GM23248 (cell line): ENCODE measurements around the gene SH3RF2. TPM values are rescaled to one million over a fixed set of nuclear protein-coding genes. Genes with fewer than 3 reads are reported as not detected.

Experiments used
- DNase-seq: peaks from one replicate; pipeline ENCODE4 v3.0.0-alpha.2; 2015
- H2AFZ ChIP-seq: fragments of 200-600 bp; sonication (generic); 2 replicates; pipeline ENCODE4 v1.6.1; 2016; ENCODE audit warnings: antibody characterized with exemption
- H3F3A ChIP-seq: fragments of 200-600 bp; sonication (generic); 2 replicates; pipeline ENCODE4 v1.6.1; 2016; ENCODE audit warnings: mild to moderate bottlenecking, antibody characterized with exemption, mixed run types; ENCODE audit not compliant: insufficient read depth
- H3K27ac ChIP-seq: fragments of 200-600 bp; sonication (generic); 2 replicates; pipeline ENCODE4 v1.5.1; 2016; ENCODE audit warnings: mild to moderate bottlenecking
- H3K27me3 ChIP-seq: fragments of 200-600 bp; sonication (generic); replicated peaks from 2 replicates; pipeline ENCODE4 v1.6.1; 2016; ENCODE audit warnings: mild to moderate bottlenecking; ENCODE audit not compliant: insufficient read depth
- H3K36me3 ChIP-seq: fragments of 200-600 bp; sonication (generic); 2 replicates; pipeline ENCODE4 v1.6.1; 2016; ENCODE audit warnings: low read depth, mild to moderate bottlenecking
- H3K4me1 ChIP-seq: fragments of 200-600 bp; sonication (generic); 2 replicates; pipeline ENCODE4 v1.6.1; 2016; ENCODE audit warnings: mild to moderate bottlenecking; ENCODE audit not compliant: insufficient read depth
- H3K4me2 ChIP-seq: fragments of 200-600 bp; sonication (generic); one replicate; pipeline ENCODE4 v1.6.1; 2016; ENCODE audit warnings: mild to moderate bottlenecking; ENCODE audit not compliant: unreplicated experiment
- H3K4me3 ChIP-seq: fragments of 200-600 bp; sonication (generic); 2 replicates; pipeline ENCODE4 v1.5.1; 2016; ENCODE audit warnings: mild to moderate bottlenecking
- H3K79me2 ChIP-seq: fragments of 200-600 bp; sonication (generic); 2 replicates; pipeline ENCODE4 v1.6.1; 2016; ENCODE audit warnings: mild to moderate bottlenecking; ENCODE audit not compliant: insufficient read depth
- H3K9ac ChIP-seq: fragments of 200-600 bp; sonication (generic); 2 replicates; pipeline ENCODE4 v1.6.1; 2016; ENCODE audit warnings: mild to moderate bottlenecking
- H3K9me2 ChIP-seq: fragments of 200-600 bp; sonication (generic); 2 replicates; pipeline ENCODE4 v1.6.1; 2016; ENCODE audit warnings: mixed run types, mild to moderate bottlenecking, moderate library complexity; ENCODE audit not compliant: insufficient read depth
- H3K9me3 ChIP-seq: fragments of 200-600 bp; sonication (generic); one replicate; pipeline ENCODE4 v1.6.1; 2017; ENCODE audit warnings: low read depth
- H4K20me1 ChIP-seq: fragments of 200-600 bp; sonication (generic); 2 replicates; pipeline ENCODE4 v1.6.0; 2016; ENCODE audit not compliant: insufficient read depth
- EZH2 ChIP-seq: fragments of 200-600 bp; sonication (generic); IDR thresholded peaks from 2 replicates; pipeline ENCODE4 v1.6.1; 2018; ENCODE audit warnings: antibody characterized with exemption, mild to moderate bottlenecking; ENCODE audit not compliant: insufficient read depth, poor library complexity, severe bottlenecking
- EZH2phosphoT487 ChIP-seq: fragments of 200-600 bp; sonication (generic); IDR thresholded peaks from 2 replicates; pipeline ENCODE4 v1.6.1; 2018; ENCODE audit warnings: antibody characterized with exemption, moderate library complexity, mild to moderate bottlenecking, low read depth; ENCODE audit not compliant: insufficient read depth
- WGBS, 2 experiments: methylation state at CpG; one replicate each; pipeline ENCODE4 v1.1.6; 2015 to 2017; ENCODE audit warnings: low lambda C conversion rate in 2 of 2, low coverage in 1 of 2; ENCODE audit errors: missing lambda C conversion rate in 2 of 2; 5-methylcytosine and 5-hydroxymethylcytosine counted together
- in situ Hi-C: fragments of 300-500 bp; cut with MboI; formaldehyde crosslinking; loops from 2 replicates; pipeline ENCODE4 v1.15.0; 2020
- polyA plus RNA-seq: library from polyadenylated mRNA; unstranded; fragments of >200 nt; fragmentation: Nextera tagmentation; extraction: Ambion mirVana; gene quantifications from 2 replicates; pipeline ENCODE4 v1.2.1, GENCODE V29; 2016
- total RNA-seq: library from RNA; depleted of rRNA; stranded (reverse); fragments of >200 nt; shearing (Covaris generic); gene quantifications from 2 replicates; pipeline ENCODE4 v1.2.3, GENCODE V29; 2014

SH3RF2 gene
- total and polyA plus RNA-seq, 2 experiments from 2014 or later = 0.21 TPM; not detected in 1

- Histone ChIP-seq H3K4me1 (peaks cover 29% of the 10 kb centered on the region), H3K36me3 (no peaks in the 10 kb centered on the region), H3K9me3 (no peaks in the 10 kb centered on the region), H4K20me1 (no peaks in the 10 kb centered on the region), H3K9ac (no peak overlapping the region), H3K4me2 (peak overlapping the region; percentile 54), H3K79me2 (no peaks in the 10 kb centered on the region), H2AFZ (no peak overlapping the region), H3K9me2 (no peaks in the 10 kb centered on the region), H3K27ac (peak overlapping the region; percentile 67), H3K4me3 (no peak overlapping the region), H3K27me3 (peaks cover 7% of the 10 kb centered on the region; the same call in 1 of the 2 replicates), H3F3A (peaks cover 31% of the 10 kb centered on the region)
- 81 to 100% methylated on average over 1 of the region's 1 CpG for WGBS, 2 experiments
- peak; percentile 29 for DNase-seq
- no peak for TF ChIP-seq EZH2phosphoT487
- TF ChIP-seq EZH2 = no peak
- in situ Hi-C loops = no loop called here
Measured at GRCh38 chr5:145924849-145925248, 11.5 kb upstream of the SH3RF2 start.

DNA sequence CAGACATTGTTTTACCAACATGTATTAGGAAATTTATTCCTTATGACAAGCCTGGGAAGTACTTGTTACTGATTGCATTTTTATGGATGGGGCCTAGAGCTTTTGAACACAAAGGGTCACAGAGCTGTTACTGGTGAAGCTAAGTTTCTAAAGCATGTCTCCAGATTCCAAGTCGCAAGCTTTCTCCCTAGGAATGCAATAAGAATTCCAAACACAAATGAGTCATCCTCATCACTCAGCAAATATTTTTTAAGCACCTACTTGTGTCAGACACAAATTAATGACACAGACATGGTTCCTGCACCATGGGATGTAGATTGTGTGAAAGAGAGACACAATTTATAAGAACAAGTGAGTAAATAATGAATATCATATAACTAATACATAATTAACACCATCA is 11.0 kb upstream of the SH3RF2 start:
- peak overlapping the region; percentile 67 for H3K27ac ChIP-seq
- no peaks in the 10 kb centered on the region for H4K20me1 ChIP-seq
- peaks cover 31% of the 10 kb centered on the region for H3F3A ChIP-seq
- no peak overlapping the region for H2AFZ ChIP-seq
- 0 to 5% methylated on average over 1 of the region's 1 CpG for WGBS, 2 experiments
- H3K9ac ChIP-seq = no peak overlapping the region
- no peaks in the 10 kb centered on the region for H3K9me3 ChIP-seq
- H3K4me3 ChIP-seq = no peak overlapping the region
- H3K36me3 ChIP-seq = no peaks in the 10 kb centered on the region
- H3K79me2 ChIP-seq = no peaks in the 10 kb centered on the region
- TF ChIP-seq EZH2 = no peak
- TF ChIP-seq EZH2phosphoT487 = peak; percentile 90
- in situ Hi-C loops = no loop called here
- peak; percentile 85 for DNase-seq
- H3K4me1 ChIP-seq = peaks cover 29% of the 10 kb centered on the region
- H3K9me2 ChIP-seq = no peaks in the 10 kb centered on the region
- H3K27me3 ChIP-seq = peaks cover 10% of the 10 kb centered on the region; the same call in 1 of the 2 replicates
- peak overlapping the region; percentile 54 for H3K4me2 ChIP-seq

DNA sequence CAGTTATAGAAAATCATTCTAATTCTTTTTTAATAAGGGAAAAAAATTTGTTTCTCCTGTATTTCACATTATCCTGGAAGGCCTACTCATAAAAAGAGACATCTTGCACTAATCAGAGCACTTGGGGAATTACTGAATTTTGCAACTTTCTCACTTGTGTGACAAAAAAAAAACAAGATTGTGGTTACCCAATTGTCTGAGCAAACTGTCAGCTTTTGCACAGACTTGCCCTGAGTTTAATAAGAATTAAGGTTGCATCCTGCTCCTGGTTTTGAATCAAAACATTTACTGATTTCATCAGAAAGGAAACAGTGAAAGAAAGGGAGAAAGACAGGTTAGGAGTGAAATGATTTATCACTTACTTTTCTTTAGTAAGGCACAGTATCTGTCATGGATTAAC is 10.6 kb upstream of the SH3RF2 start:
- H3K9ac ChIP-seq = no peak overlapping the region
- H3K4me3 ChIP-seq = no peak overlapping the region
- H3K27me3 ChIP-seq = peaks cover 12% of the 10 kb centered on the region; the same call in 1 of the 2 replicates
- H3K9me3 ChIP-seq = no peaks in the 10 kb centered on the region
- TF ChIP-seq EZH2 = no peak
- 0 out of 2 replicates have a peak, but pooled peaks have one; percentile 30 for TF ChIP-seq EZH2phosphoT487
- in situ Hi-C loops = no loop called here
- H3K27ac ChIP-seq = peak overlapping the region; percentile 67
- no peak overlapping the region for H2AFZ ChIP-seq
- H3K9me2 ChIP-seq = no peaks in the 10 kb centered on the region
- H3K79me2 ChIP-seq = no peaks in the 10 kb centered on the region
- peak; percentile 75 for DNase-seq
- peak overlapping the region; percentile 54 for H3K4me2 ChIP-seq
- no peaks in the 10 kb centered on the region for H4K20me1 ChIP-seq
- peaks cover 31% of the 10 kb centered on the region for H3F3A ChIP-seq
- H3K4me1 ChIP-seq = peaks cover 29% of the 10 kb centered on the region
- no peaks in the 10 kb centered on the region for H3K36me3 ChIP-seq

- no peaks in the 10 kb centered on the region for H3K9me2 ChIP-seq
- H3K9ac ChIP-seq = no peak overlapping the region
- DNase-seq = peak; percentile 6
- no peaks in the 10 kb centered on the region for H3K36me3 ChIP-seq
- peaks cover 37% of the 10 kb centered on the region for H3K27me3 ChIP-seq
- H3F3A ChIP-seq = no peaks in the 10 kb centered on the region
- no peak overlapping the region for H3K4me2 ChIP-seq
- no peak overlapping the region for H3K27ac ChIP-seq
- in situ Hi-C loops = no loop called here
- no peak overlapping the region for H3K4me3 ChIP-seq
- TF ChIP-seq EZH2 = no peak
- TF ChIP-seq EZH2phosphoT487 = no peak
- no peaks in the 10 kb centered on the region for H3K9me3 ChIP-seq
- WGBS, 2 experiments = 68 to 70% methylated on average over 2 of the region's 2 CpGs
- peaks cover 17% of the 10 kb centered on the region for H3K4me1 ChIP-seq
- H3K79me2 ChIP-seq = no peaks in the 10 kb centered on the region
- no peaks in the 10 kb centered on the region for H4K20me1 ChIP-seq
- no peak overlapping the region for H2AFZ ChIP-seq
Measured at GRCh38 chr5:145931718-145932117, 4.7 kb upstream of the SH3RF2 start.

GRCh38 chr5:145934276-145934675 is 2.1 kb upstream of the SH3RF2 start:
- TF ChIP-seq EZH2phosphoT487 = no peak
- TF ChIP-seq EZH2 = no peak
- no peaks in the 10 kb centered on the region for H4K20me1 ChIP-seq
- no peak overlapping the region for H3K9ac ChIP-seq
- no peaks in the 10 kb centered on the region for H3K79me2 ChIP-seq
- H3K4me2 ChIP-seq = no peak overlapping the region
- H3K4me1 ChIP-seq = peaks cover 21% of the 10 kb centered on the region
- no peak overlapping the region for H3K4me3 ChIP-seq
- in situ Hi-C loops = no loop called here
- no peak overlapping the region for H2AFZ ChIP-seq
- peaks cover 52% of the 10 kb centered on the region for H3K27me3 ChIP-seq
- no peaks in the 10 kb centered on the region for H3F3A ChIP-seq
- H3K9me2 ChIP-seq = no peaks in the 10 kb centered on the region
- H3K36me3 ChIP-seq = no peaks in the 10 kb centered on the region
- no peak overlapping the region for H3K27ac ChIP-seq
- 86 to 90% methylated on average over 5 of the region's 5 CpGs for WGBS, 2 experiments
- DNase-seq = no peak
- H3K9me3 ChIP-seq = no peaks in the 10 kb centered on the region
